ENCODE measurements around the gene GLIS1.
"Not testable (repeated sequence)": the region's sequence is repeated elsewhere in the genome, so short reads cannot be mapped to it uniquely, and the experiment has no call there.

The GLIS1 gene

DNA sequence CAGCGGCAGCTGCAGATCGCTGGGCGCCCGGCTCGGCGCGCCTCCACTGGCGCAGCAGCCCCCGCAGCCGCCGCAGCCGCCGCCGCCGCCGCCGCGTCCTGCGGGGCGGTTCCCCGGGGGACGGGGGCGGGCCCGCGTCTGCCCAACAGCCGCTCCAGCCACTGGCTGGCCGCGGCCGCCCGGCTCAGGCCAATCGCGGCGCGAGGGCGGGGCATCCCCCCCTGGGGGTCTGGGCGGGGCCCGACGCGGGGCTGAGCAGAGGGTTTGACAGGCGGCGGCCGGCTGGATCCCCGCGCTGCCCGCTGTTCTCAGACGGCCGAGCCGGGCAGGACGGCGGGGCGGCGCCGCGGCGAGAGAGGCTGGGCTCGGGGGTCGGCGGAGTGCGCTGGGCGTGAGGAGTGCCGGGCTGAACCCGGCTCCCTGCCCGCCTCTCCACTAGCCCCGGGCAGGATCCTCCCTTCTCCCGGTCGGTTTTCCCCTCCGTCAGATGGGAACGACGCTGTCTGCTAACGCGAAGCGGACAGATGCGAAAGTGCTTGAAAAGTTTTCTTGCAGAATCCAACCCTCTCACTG, at the start of gene GLIS1:
Gene GLIS1, minus strand, starts transcription at position 56 of the 573 bp plus-strand sequence. CDS start 1,100 bp downstream, outside the sequence.
- ATAC-seq, result peak; percentile 83 to 85

DNA sequence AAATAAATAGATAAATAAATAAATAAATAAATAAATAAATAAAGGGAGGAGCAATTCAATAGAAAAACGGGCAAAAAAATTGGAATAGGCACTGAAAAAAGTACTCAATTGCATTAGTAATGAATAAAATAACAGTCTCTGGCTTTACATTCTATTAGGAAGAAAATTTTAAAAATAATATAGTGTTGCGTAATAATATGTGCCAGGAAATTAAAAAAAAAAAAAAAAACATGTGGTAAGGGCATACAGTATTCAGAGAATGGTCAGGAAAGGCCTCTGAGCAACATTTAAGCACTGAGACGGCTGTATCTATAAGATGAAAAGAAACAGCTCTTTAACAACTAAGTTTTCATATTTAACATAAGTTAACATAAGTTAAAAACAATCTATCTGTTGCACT, 48.7 kb upstream of the GLIS1 start:
- no peak for ATAC-seq

DNA sequence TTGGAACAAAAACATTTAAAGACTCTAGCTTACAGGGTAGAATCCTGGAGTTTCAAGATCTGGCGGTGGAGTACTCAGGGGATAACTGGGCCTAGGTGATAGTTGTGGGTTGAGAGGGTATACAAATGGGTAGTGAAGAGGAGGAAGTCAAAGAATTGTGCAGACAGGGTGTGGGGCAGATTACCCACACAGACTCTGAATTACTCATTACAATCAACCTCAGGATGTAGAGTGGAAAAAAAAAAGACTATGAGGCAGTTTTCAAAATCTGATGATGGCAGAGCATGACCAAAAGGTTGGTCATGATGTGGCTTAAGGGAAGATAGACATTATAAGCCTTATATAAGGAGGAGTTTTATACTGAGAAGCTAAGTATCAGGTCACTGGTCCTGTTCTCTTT, 44.1 kb upstream of the GLIS1 start:
- ATAC-seq, result peak; percentile 72 to 95

DNA sequence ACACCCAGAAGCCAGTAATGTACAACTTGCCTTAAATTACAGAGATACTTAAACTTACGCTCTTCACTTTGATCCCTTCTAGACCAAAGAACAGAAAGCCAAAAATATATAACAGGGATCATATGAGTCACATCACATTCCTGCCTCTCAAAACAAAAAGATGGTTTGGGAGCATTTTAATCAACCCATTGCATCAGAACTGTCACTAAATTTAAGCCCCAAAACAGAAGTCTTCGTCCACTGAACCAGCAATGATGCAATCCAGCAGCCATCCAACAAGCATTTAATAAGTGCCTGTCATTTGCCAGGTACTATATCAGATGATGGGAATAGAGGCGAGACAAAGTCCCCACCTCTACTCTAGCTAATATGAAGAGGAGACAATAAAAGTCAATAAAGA, 42.7 kb upstream of the GLIS1 start:
- ATAC-seq, result no peak

DNA sequence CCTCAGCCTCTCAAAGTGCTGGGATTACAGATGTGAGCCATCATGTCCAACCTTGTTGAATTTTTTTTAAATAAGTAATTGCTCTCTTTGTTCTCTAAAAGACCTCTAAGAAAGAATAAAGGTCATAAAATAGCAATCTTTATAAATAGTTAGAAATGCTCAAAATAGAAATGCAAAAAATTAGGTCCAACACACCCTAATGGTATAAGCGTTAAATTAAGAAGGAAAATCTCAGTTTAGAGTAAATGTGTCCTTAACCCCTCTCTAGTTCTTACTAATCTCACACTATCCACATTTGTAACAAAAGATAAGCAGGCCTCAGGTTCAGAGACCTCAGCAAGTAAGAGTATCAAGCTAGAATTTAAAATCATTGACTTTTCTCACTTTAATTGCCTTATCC, 38.3 kb upstream of the GLIS1 start:
- no peak for ATAC-seq

DNA sequence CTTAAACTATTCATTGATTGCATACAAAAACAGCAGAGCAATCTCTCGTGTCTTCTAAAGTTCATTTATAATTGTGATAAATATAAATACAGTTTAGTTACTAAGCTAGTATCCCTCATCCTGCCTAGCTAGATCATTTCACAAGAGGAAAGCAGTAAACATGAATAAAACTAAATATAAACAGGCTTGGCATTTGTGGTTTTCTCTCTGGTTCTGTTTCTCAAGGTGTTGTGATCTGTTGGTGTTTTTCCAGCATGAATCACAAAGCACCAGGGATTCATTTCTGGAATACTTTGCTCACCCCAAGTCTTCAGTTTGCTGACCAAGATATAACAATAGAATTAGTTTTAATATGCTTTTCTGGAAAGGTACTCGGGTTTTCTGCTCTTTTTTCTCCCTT, 32.7 kb upstream of the GLIS1 start:
- ATAC-seq, result no peak

DNA sequence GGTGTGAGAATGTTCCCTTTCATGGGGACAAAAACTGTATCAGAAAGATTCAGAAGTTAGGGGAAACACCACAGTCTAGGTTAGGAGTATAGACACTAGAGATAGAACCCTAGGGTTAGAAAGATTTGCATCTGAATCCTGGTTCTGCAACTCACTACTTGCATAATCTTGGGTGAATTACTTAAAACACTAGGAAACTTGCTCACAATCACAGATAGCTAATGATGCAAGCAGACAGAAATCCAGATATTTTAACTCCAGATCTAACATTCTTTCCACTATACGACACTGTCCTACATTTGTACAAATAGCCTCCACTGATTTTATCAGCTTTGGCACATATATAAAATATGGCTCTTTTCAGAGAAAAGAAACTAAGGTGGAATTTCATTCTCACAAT, 30.8 kb upstream of the GLIS1 start:
- no peak for ATAC-seq

DNA sequence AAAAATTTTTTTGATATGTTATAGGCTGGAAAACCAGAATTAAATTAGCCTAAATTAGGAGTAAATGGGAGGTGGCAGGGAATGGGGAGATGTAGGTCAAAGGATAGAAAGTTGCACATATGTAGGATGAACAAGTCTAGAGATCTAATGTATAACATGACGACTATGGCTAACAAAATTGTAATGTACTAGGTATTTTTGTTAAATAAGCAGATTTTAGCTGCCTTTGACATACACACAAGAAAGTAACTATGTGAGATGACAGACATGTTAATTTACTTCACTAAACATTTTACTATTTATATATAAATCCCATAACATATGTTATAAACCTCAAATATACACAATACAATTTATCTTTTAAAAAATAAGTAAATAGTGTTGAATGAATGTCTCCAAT, 30.2 kb upstream of the GLIS1 start:
- ATAC-seq, result no peak

DNA sequence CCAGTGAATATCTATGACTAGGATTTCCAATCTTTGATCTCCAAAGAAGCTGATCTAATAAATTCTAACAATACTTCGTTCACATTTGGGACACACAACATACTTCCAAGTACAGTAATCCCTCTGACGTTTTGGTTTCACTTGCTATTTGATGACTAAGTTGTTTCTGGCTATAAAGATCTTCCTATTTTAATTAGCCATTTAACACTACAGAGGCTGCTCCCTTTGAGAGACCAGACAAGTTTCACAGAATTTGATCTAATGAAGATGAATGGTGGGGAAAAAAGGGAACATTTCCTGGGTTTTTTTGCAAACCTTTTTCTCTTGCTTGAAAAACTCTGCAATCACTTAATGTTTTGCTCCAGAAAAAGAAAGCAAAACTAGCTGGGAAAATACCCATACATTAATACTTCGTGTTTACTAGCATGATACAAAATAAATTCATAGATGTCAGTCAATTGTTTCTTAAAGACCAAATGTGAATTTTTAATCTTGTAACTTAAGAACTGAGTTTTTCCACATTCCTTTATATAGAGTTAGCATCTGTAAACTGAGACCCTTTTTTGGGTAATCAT, 28.0 kb upstream of the GLIS1 start:
- peak in 1 of 2 donors; percentile 30 for ATAC-seq

DNA sequence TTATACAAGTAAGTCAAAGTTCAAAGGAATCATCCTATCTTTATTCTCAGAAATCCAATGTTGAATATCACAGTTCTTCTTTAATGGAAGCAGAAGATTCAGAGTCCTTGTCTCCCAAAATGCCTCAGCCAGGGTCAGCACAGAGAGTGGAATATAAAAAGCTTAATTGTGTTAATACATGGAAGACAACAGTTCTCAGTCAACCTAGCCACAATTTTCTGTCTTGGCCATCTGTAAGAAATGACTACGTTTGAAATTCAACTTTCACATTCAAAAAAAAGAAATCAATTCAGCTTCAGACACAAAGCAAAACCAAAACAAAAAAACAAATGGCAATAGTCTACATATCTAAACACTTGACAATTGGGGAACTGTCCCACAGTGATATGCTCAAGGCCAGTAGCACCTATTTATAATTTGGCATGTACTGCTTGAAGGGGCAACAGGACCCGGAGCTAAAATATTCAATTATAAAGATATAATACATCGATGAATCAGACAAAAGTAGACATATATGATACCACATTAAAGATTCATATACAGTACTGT, 27.3 kb upstream of the GLIS1 start:
- ATAC-seq, result peak in 1 of 2 donors; percentile 10

DNA sequence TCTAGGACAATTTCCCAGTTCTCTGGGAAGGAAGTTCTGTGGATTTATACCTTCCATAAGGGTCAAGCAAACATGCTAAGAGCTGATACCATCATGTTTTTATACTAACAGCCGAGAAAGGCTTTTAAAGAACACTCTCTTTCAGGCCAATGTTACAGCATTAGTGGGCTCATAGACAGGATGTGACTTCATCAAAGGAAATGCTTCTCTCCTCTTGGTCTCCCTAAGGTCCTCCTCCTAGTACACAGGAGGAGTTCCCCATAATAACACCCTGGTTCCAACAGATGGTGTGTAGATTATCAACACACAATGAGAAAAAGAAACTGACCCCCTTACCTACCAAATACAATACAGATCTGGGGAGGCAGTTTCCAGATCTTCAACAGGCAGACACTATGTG, 26.7 kb upstream of the GLIS1 start:
- peak in 1 of 2 donors; percentile 36 for ATAC-seq

DNA sequence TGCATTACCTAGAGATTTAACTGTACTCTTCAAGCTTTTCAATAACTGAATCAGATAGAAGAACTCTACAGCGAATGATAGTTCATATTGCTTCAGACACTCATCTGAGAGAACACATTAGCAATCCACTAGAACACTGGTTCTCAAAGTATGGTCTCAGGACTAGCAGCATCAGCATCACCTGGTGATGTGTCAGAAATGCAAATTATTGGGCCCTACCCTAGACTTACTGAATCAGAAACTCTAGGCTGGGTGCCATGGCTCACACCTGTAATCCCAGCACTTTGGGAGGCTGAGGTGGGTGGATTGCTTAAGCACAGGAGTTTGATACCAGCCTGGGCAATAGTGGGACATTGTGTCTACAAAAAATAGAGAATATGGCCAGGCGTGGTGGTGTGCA, 24.9 kb upstream of the GLIS1 start:
- ATAC-seq, result no peak

DNA sequence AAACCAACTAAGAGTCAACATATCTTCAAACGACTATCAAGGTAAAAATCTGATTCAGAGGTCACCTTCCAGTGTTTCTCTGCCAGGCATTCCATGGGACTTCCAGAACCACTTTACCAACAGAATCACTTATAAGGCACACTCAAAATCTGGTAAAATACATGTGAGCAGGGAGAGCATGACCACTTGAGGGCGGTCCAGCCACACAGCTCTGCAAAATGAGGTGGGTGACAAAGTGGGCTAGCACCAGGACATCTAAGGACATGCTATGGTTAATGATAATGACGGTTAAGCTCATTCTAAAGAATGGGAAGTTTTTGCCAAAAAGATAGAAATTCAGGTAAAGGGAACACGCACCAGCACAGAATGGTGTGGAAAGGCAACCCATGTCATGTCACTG, 24.5 kb upstream of the GLIS1 start:
- no peak for ATAC-seq

DNA sequence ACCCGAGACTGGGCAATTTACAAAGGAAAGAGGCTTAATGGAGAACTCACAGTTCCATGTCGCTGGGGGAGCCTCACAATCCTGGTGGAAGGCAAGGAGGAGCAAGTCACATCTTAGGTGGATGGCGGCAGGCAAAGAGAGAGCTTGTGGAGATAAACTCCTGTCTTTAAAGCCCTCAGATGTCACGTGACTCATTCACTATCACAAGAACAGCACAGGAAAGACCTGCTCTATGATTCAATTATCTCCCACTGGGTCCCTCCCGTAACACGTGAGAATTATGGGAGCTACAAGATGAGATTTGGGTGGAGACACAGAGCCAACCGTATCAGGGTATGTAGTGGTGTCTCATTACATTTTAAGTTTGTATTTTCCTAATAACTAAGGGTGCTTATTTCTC, 21.5 kb upstream of the GLIS1 start:
- ATAC-seq, result not testable (repeated sequence)

DNA sequence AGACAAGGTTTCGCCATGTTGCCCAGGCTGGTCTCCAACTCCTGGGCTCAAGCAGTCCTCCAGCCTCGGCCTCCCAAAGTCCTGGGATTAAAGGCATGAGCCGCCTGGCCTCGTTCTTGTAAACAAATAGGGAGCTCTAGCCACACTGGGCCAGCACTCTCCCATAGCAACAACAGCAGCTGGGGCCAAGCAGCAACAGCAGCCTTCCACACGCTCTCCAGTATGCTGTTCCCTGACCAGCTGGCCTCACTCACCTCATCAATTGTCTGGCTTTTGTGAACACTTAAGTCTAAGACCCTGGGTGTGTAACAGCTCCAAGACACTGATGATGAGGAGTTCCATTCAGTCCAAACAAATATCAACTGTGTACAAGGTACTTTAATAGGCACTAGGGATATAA, 16.9 kb upstream of the GLIS1 start:
- ATAC-seq, result no peak

DNA sequence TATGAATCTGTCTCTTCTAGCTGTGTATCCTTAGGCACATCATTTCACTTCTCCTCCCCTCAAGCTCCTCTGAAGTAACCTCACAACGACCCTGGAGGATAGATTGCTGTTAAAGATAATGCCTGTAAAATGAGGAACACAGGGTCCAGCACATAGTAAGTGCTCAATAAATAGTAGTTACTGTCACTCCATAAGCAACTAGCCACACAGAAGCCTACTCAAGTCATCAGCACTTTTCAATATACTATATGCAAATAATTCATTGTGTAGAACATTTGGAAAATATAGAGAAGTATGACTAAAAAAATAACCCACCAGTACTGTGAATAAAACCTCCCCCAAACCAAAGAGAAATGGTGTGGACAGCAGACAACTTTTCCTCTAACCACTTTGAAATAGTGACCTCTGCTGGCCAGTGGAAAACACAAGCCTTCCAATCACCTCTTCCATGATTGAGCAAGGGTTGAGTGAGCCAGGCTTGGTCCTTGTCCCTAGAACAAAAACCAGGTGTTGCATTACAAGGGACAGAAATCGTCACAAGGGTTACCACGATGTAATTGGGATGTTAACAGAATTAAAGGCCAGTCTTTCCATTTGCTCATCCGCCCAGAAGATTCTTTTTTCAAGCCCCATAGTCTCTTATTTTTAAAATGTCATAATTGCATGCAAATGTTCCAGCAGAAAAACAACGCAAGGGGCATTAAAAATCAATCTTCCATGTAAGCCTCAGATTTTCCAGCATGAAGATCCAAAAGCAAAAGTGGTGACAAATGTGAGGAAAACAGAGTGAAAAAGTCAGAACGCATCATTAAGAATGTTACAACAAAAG, 15.7 kb upstream of the GLIS1 start:
- peak in 1 of 2 donors; percentile 38 for ATAC-seq

DNA sequence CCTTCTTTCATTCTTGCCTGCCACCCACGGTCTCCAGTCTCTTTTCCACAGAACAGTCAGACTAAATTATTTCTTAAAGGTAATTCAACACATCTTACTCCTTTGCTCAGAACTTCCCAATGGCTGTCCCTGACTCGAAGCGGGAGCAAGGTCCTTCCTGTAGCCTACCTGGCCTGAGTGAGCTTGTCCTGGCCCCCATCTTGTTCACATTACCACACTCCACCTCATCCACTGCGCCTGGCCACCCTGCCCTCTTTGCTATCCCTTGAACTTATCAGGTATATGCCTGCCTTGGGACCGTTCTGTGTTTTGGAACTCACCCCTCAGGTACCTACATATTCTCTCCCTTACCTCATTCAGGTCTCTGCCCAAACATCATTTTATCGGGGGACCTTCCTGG, 13.3 kb upstream of the GLIS1 start:
- no peak for ATAC-seq

DNA sequence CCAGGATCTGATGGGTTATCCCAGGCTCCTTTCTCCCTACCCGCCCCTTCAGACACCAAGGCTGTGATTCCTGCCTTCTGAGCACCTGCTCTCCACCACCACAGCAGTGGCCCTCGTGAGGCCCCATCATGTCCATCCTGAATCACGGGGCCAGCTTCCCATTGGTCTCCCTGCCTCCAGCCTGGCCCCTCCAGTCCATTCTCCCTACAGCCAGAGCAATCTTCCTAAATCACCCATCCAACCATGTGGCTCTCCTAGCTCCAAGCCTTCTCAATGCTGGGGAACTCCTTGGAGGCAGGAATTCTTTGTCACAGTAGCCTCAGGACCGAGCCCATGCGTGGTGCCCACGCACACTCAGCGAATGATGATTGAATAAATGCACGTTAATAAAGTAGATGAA, 8.9 kb upstream of the GLIS1 start:
- ATAC-seq, result no peak

DNA sequence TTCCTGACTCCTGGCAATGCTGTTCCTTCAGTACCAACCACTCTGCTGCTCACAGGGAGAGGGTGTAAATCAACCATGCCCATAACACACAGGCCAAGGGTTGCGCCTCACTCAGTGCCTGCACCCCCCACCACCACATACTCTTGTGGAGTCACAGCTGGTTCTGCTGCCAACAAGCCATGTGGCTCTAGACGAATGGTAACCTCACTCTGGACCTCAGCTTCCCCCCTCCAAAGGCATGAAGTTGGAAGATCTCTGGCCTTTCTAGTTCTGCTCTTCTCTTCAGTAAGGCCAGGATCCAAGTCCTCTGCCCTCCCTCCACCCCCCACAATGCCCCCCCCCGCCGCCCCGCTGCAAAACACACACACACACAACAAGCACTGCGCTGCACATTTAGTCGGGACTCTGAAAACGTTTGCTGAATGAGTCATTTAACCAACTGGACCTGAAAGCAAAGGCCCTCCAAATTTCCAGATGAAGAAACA, 1.7 kb upstream of the GLIS1 start:
- ATAC-seq, result no peak

DNA sequence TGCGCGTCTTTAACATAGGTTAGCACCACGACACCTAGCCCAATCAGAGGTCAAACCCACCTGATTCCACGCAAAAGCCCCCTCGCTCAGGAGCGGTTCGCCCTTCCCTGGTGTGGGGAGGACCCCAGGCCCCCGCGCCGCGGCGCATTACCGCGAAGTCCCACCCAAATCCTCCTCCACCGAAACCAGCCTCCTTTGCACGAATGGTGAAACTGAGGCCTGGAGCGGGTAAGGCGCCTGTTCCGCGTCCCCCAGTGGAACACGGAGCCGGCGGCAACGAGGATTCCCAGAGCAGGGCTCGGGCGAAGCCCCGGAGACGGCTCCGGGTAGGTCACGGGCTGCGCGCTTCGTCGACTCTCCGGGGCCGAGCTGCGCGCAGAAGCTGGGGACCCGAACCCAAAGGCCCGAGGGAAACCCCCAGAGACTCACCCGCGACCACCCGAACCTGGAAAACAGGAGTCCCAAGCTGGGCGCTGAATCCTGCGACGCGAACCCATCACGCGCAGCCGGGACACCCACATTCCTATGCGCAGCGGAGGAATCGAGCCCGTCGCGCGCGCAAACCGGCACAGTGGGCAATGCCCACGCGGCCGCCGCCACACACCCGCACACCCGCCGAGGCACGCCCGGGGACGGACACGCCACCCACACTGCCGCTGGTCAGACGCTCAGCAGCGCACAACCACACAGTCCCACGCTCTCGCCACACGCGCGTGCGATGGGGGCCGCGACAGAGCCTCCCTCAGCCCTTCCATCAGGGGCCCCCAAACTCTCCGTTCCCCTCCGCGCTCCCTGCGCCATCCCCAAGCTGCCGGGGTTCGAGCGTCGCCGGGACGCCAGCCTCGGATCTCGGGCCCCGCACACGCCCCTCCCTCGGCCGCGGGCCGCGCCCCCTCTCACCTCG, 507 bp downstream of the GLIS1 start:
- no peak for ATAC-seq

DNA sequence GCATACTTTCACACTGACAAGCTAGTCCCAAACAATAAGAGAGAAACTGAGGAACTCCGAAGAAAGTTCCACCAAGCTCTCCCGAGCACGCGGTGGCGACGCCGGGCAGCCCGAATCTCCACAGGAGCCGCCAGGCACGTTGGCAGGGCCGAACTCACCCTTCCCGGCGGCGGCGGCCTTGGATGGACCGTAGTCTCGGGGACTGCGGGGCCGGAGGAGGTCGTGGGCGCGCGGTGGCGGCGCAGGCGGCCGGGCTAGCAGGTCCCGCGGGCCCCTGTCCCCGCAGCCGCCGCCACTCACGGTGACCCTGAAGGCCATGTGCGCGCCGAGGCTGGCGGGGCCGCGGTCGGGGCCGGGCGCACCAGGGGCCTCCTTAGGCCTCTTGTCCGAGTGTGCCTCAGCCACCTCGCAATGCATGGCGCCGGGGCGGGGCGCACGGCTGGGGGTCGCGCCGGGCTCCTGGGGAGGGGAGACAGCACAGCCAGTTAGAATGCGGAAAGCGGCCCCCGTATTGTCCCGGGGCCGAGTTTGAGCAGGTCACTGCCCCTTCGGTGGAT, 1.2 kb downstream of the GLIS1 start:
- ATAC-seq, result no peak

DNA sequence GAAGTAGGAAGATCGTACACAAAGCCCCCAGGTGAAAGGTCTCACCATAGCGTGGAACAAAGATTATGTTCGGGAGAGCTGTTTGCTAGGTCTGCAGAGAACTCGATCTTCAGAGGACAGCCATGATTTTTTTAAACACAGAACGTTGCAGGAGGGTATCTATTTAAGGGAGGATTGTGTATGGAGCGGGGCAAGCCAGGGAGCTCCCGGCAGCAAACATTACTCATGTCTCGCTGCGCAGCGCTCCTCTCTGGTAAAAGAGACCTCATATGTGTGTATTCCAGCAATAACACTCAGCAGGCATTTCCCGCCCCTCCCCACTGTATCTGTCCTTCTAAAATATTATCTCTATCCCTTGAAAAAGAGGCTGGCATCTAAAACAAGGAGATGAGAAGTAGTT, 2.7 kb downstream of the GLIS1 start:
- no peak for ATAC-seq
